Transverse colon (tissue), 4 donors: ENCODE measurements around the gene RHEX. TPM values are rescaled to one million over a fixed set of nuclear protein-coding genes. Genes with fewer than 3 reads are reported as not detected.
A peak's percentile ranks its signal among the peaks of the same experiment; 100 is the strongest.

Experiments
- DNase-seq: peaks from one replicate; pipeline ENCODE4 v3.0.0-alpha.2; 2019
- H3K27ac ChIP-seq, 4 donors: fragments of 200-600 bp; sonication (generic); 2 replicates each; pipeline ENCODE4 v1.5.1; 2016 to 2018; ENCODE audit warnings: inconsistent platforms in 4 of 4
- H3K27me3 ChIP-seq: fragments of 200-600 bp; sonication (generic); 2 replicates; pipeline ENCODE4 v1.5.1; 2017; ENCODE audit warnings: inconsistent platforms
- H3K36me3 ChIP-seq, 4 donors: fragments of 200-600 bp; sonication (generic); 2 replicates each; pipeline ENCODE4 v1.5.1; 2017 to 2019; ENCODE audit warnings: inconsistent platforms in 4 of 4
- H3K4me1 ChIP-seq, 4 donors: fragments of 200-600 bp; sonication (generic); 2 replicates each; pipeline ENCODE4 v1.5.1; 2017 to 2020; ENCODE audit warnings: inconsistent platforms in 4 of 4
- H3K4me3 ChIP-seq, 4 donors: fragments of 200-600 bp; sonication (generic); 1 replicate in 1 of 4; 2 replicates in 3 of 4; pipeline versions ENCODE4 v1.5.1 to v1.6.1; 2017 to 2019; ENCODE audit warnings: inconsistent platforms in 4 of 4
- H3K9me3 ChIP-seq, 2 donors: fragments of 200-600 bp; sonication (generic); 2 replicates each; pipeline ENCODE4 v1.5.1; 2017 to 2019; ENCODE audit warnings: inconsistent platforms in 2 of 2
- EP300 ChIP-seq: sonication (generic); formaldehyde crosslinking; IDR thresholded peaks from one replicate; pipeline ENCODE4 v1.6.1; 2017; ENCODE audit warnings: antibody characterized with exemption, low read depth
- POLR2A ChIP-seq: fragments of 450-650 bp; IDR thresholded peaks from one replicate; pipeline ENCODE4 v1.6.1; 2016; ENCODE audit warnings: antibody characterized with exemption, mild to moderate bottlenecking, moderate library complexity
- POLR2AphosphoS5 ChIP-seq, 3 donors: sonication (generic); formaldehyde crosslinking; IDR thresholded peaks; one replicate each; pipeline ENCODE4 v1.6.1; 2016; ENCODE audit warnings: antibody characterized with exemption in 3 of 3
- WGBS, 2 donors: methylation state at CpG; one replicate each; pipeline ENCODE4 v1.1.5; 2018; ENCODE audit warnings: low coverage in 1 of 2; 5-methylcytosine and 5-hydroxymethylcytosine counted together
- in situ Hi-C, 4 donors: fragments of 200-750 bp; cut with MboI; loops; one replicate each; pipeline versions ENCODE4 v1.15.0 to v1.15.1; 2017; ENCODE audit warnings: low sequenced_read_pairs in 3 of 4, low pct_ligation_motif_present in 1 of 4, low pct_unique_long_range_greater_than_20kb in 1 of 4
- intact Hi-C: fragments of 100-400 bp; cut with DNase I; formaldehyde crosslinking; loops from one replicate; pipeline ENCODE4 v1.15.1; 2023; ENCODE audit warnings: low total_unique reads
- total RNA-seq, 4 donors: library from RNA; depleted of rRNA; stranded (reverse); fragments of >200 nt; gene quantifications; one replicate each; pipeline ENCODE4 v1.1.0, GENCODE V29; 2016
- TF ChIP-seq, protein P1 (sequence below), 5 experiments: fragments of 200-600 bp in 3 of 5; fragments of 450-650 bp in 2 of 5; sonication (generic) in 3 of 5; IDR thresholded peaks; 1 replicate in 2 of 5; 2 replicates in 3 of 5; pipeline ENCODE4 v1.5.1; 2016 to 2017; ENCODE audit warnings: antibody characterized with exemption in 5 of 5, inconsistent platforms in 3 of 5, mild to moderate bottlenecking in 2 of 5, moderate library complexity in 1 of 5

Gene RHEX
- total RNA-seq, 4 donors from 2014 or later = 0.96 to 4.8 TPM; not detected in 2

DNA sequence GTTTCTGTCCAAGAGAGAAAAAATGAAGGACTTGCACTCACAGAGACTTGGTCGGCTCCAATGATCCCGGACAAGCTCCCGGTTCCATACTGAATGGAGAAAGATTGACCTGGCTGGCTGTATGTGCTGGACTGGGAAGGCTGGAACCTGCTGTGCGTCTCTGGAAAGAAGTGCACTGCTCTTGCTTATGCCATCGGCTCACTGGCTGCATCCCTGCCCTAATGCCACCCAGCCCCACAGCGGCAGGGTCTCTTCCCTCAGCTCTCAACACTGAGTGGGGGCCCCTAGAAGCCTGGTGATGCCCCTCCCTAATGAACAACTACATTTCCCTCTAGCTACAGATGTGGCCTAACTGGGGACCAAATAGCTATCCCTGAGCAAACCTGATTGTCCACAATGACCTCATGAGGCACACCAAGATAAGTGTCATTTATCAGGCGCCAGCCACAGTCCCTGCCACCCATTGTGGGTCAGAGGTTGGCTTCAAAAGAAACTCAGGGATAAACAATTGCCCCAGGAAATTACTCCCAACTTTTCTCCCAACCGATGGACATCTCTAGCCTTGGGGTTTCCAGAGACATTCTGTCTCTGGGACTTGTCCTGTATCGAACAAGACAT is 31.9 kb upstream of the RHEX start:
- in situ Hi-C loops (no loop called here), intact Hi-C loops (no loop called here)
- Histone ChIP-seq H3K4me3 (no peak overlapping the region), H3K27ac (no peak overlapping the region), H3K4me1 (peaks cover 0 to 11% (median 2%) of the 10 kb centered on the region in 4 donors), H3K36me3 (no peaks in the 10 kb centered on the region), H3K9me3 (no peaks in the 10 kb centered on the region), H3K27me3 (no peaks in the 10 kb centered on the region)
- DNase-seq = no peak
- TF ChIP-seq EP300 = no peak
- TF ChIP-seq, protein P1, sequence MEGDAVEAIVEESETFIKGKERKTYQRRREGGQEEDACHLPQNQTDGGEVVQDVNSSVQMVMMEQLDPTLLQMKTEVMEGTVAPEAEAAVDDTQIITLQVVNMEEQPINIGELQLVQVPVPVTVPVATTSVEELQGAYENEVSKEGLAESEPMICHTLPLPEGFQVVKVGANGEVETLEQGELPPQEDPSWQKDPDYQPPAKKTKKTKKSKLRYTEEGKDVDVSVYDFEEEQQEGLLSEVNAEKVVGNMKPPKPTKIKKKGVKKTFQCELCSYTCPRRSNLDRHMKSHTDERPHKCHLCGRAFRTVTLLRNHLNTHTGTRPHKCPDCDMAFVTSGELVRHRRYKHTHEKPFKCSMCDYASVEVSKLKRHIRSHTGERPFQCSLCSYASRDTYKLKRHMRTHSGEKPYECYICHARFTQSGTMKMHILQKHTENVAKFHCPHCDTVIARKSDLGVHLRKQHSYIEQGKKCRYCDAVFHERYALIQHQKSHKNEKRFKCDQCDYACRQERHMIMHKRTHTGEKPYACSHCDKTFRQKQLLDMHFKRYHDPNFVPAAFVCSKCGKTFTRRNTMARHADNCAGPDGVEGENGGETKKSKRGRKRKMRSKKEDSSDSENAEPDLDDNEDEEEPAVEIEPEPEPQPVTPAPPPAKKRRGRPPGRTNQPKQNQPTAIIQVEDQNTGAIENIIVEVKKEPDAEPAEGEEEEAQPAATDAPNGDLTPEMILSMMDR (IDR thresholded peaks at IDR 0.05) = no peak
- no peak for TF ChIP-seq POLR2A
- no peak for TF ChIP-seq POLR2AphosphoS5 (IDR thresholded peaks at IDR 0.05)
- WGBS, 2 donors = 92% methylated on average over 9 of the region's 9 CpGs; no CpG with 5 or more reads in 1 of the 2 donors

DNA sequence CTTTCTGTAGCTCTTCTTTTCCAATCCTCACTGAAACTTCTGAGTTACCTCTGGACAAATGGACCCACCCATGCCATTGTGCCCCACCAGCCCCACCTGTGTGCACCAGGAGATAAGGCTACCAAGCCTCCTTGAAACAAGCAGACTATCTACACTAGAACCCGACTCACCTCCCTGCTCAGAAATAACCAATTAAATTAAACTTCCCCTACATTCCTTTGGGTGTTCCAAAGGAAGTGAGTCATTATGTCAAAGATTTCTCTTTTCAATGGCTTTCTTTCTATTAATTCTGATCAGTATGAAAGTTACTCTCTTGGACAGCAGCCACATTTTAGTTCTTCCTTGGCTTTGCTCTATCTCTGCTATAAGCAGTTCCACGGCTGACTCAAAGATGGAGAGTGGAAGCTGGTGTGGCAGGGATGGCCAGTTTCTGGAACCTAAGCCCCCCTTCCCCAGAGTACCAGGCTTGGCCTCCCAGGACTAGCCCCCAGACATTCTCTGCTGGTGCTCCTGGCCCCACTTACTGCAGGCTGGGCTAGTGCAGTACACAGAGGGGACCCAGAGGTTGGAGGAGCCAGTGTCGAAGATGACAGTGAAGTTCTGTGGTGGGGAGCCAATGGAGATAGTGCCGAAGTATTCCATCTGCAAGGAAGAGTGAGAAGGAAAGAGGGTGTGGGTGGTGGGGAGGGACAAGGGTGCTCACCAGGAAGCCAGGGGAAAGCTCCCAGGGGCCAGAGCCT is 31.2 kb upstream of the RHEX start:
- WGBS, 2 donors = 72 to 80% methylated on average over 3 to 4 of the region's 4 CpGs
- no peak for DNase-seq
- in situ Hi-C loops (no loop called here), intact Hi-C loops (no loop called here)
- TF ChIP-seq POLR2AphosphoS5 (IDR thresholded peaks at IDR 0.05) (no peak), POLR2A (no peak), EP300 (no peak)
- TF ChIP-seq, protein P1 (IDR thresholded peaks at IDR 0.05) = no peak
- Histone ChIP-seq H3K27ac (no peak overlapping the region), H3K36me3 (no peaks in the 10 kb centered on the region), H3K9me3 (no peaks in the 10 kb centered on the region), H3K4me3 (no peak overlapping the region), H3K27me3 (no peaks in the 10 kb centered on the region), H3K4me1 (peaks cover 0 to 11% (median 2%) of the 10 kb centered on the region in 4 donors)

DNA sequence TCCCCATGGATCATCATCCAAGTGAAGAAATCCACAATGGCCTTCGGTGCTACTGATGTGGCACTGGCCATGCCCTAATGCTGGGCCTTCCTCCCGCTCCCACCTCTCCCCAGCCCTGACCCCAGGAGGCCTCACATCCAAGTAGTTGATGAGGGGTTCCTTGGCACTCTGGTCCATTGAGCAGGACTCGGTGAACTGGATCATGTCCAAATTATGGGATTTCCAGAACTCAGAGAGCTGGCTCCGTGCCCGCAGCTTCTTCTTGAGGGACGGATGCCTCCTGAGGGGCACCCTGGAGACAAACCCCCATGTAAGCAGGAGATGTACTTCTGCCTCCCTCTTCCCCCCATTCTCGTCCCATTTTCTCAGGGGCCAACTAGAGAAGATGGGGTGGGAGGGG is 30.2 kb upstream of the RHEX start:
- TF ChIP-seq, protein P1 (IDR thresholded peaks at IDR 0.05) = no peak
- TF ChIP-seq POLR2AphosphoS5 (IDR thresholded peaks at IDR 0.05) (no peak), POLR2A (no peak), EP300 (no peak)
- Histone ChIP-seq H3K27ac (no peak overlapping the region), H3K9me3 (no peaks in the 10 kb centered on the region), H3K4me1 (peaks cover 0 to 11% (median 2%) of the 10 kb centered on the region in 4 donors), H3K36me3 (no peaks in the 10 kb centered on the region), H3K4me3 (no peak overlapping the region), H3K27me3 (no peaks in the 10 kb centered on the region)
- in situ Hi-C loops = no loop called here
- intact Hi-C loops = no loop called here
- 88% methylated on average over 7 of the region's 7 CpGs; no CpG with 5 or more reads in 1 of the 2 donors for WGBS, 2 donors
- no peak for DNase-seq

DNA sequence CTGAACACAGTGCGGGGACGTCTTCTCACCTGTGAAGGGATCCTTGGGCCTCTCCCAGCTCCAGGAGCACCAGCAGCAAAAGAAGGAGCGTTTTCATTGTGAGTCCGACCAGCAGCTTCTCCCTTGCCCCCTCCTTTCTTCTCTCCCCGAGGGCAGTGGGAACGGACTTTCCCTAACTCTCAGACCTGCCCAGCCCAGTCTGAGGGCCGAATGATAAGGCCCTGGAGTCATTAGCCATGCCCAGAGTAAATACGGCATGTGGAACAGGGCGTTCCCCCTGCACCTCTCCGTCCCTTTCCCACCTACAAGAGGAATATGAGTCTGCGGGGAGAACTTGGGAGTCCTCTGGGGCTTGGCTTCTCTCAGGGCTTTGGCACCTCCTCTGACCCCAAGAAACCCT is 29.3 kb upstream of the RHEX start, which contains the start of gene CTSE:
TSS of gene CTSE (minus strand) at position 201 of the 400 bp plus-strand sequence. CDS start at position 97, 104 bp downstream.
- no peak within 1 kb of the TSS for H3K27ac ChIP-seq
- WGBS, 2 donors = 60% methylated on average over 1 to 11 of the region's 11 CpGs
- peak; percentile 57 for DNase-seq
- TF ChIP-seq, protein P1 (IDR thresholded peaks at IDR 0.05) = no peak
- peak in 1 of 3 donors; percentile 22 for TF ChIP-seq POLR2AphosphoS5 (IDR thresholded peaks at IDR 0.05)
- intact Hi-C loops (no loop called here), in situ Hi-C loops (no loop called here)
- H3K4me3 ChIP-seq = no peak within 1 kb of the TSS
- H3K9me3 ChIP-seq = no peaks in the 10 kb centered on the region
- H3K36me3 ChIP-seq = no peaks in the 10 kb centered on the region
- peaks cover 0 to 11% (median 2%) of the 10 kb centered on the region in 4 donors for H3K4me1 ChIP-seq
- H3K27me3 ChIP-seq = no peaks in the 10 kb centered on the region
